ENCODE measurements around the gene ITCH. TPM values are rescaled to one million over a fixed set of nuclear protein-coding genes. Genes with fewer than 3 reads are reported as not detected.

The ITCH gene
- total RNA-seq, 4 donors from 2014 or later, result 37.4 to 48.4 (median 43.4) TPM

GRCh38 chr20:34534391-34535165, 171.5 kb downstream of the ITCH start:
- Histone ChIP-seq H3K4me3 (no peak overlapping the region), H3K4me1 (peaks cover 21% of the 10 kb centered on the region), H3K9me3 (no peaks in the 10 kb centered on the region), H3K27ac (no peak overlapping the region), H3K36me3 (peaks cover 89% of the 10 kb centered on the region), H3K27me3 (no peaks in the 10 kb centered on the region)
- DNase-seq (ENCODE audit: low spot score in 2 of 2), result peak in 1 of 2 donors; percentile 56
- 88% methylated on average over 13 of the region's 15 CpGs for WGBS
- TF ChIP-seq POLR2AphosphoS5 (IDR thresholded peaks at IDR 0.05) (no peak), POLR2A (IDR thresholded peaks at IDR 0.05) (no peak), CTCF (IDR thresholded peaks at IDR 0.05) (no peak)

- peaks cover 15% of the 10 kb centered on the region for H3K4me1 ChIP-seq
- H3K27ac ChIP-seq, result no peak overlapping the region
- no peaks in the 10 kb centered on the region for H3K9me3 ChIP-seq
- H3K36me3 ChIP-seq, result peaks cover 89% of the 10 kb centered on the region
- no peak overlapping the region for H3K4me3 ChIP-seq
- DNase-seq (ENCODE audit: low spot score in 2 of 2), result no peak
- WGBS, result 95% methylated on average over 15 of the region's 15 CpGs
- H3K27me3 ChIP-seq, result no peaks in the 10 kb centered on the region
- TF ChIP-seq CTCF (IDR thresholded peaks at IDR 0.05) (no peak), EP300 (IDR thresholded peaks at IDR 0.05) (no peak), POLR2AphosphoS5 (IDR thresholded peaks at IDR 0.05) (no peak), POLR2A (IDR thresholded peaks at IDR 0.05) (no peak)
Measured at GRCh38 chr20:34535301-34535840, 172.3 kb downstream of the ITCH start.

DNA sequence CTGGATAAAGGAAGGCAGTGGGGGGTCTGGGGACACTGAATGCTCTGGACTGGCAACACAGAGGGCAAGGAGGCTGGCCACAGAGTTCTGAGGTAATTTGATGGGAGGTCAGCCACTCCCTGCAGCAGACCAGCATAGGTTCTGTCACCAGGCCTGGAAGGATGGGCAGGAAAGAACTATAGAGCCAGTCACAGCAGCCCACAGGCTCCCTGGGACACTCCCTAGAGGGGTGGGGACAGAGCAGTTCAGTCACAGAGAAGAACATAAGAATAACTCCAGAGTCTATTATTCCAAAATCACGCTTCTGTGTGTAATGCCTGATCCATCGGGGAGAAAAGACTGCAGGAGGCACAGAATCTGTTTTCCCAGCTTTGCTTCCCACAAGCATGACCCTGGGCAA, 172.8 kb downstream of the ITCH start:
- Histone ChIP-seq H3K4me3 (no peak overlapping the region), H3K27me3 (no peaks in the 10 kb centered on the region), H3K36me3 (peaks cover 89% of the 10 kb centered on the region), H3K9me3 (no peaks in the 10 kb centered on the region), H3K4me1 (peaks cover 11% of the 10 kb centered on the region), H3K27ac (no peak overlapping the region)
- 89% methylated on average over 2 of the region's 2 CpGs for WGBS
- DNase-seq (ENCODE audit: low spot score in 2 of 2), result no peak
- TF ChIP-seq EP300 (IDR thresholded peaks at IDR 0.05) (no peak), CTCF (IDR thresholded peaks at IDR 0.05) (no peak), POLR2AphosphoS5 (IDR thresholded peaks at IDR 0.05) (no peak), POLR2A (IDR thresholded peaks at IDR 0.05) (no peak)

DNA sequence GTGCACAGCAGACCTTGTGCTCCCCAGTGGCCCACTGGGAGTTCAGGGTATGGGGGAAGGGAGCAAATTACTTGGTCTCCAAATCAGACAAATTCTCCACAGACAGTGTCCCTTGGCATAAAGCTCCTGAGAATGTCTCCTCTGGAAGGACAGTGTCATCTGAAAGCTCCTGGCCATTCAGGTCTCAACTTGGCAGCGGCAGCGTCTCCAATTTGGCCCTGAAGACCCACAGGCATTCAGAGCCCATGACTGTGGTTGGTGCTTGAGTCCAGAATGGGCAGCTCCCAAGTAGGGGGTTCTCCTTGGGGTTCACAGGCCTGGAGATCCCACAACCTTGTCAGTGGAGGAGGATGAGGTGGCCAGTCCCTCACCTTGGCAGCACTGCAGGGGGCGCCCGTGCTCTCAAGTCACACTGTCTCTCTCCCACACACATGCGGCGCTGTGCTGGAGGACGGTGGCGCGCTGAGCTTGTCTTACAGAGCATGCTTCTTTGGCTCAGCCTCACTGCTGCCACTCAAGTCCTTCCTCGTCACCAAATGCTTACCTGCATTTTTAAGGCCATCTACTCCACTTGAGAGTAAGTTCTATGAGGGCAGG, 173.8 kb downstream of the ITCH start:
- TF ChIP-seq POLR2A (IDR thresholded peaks at IDR 0.05) (no peak), EP300 (IDR thresholded peaks at IDR 0.05) (no peak), POLR2AphosphoS5 (IDR thresholded peaks at IDR 0.05) (no peak), CTCF (IDR thresholded peaks at IDR 0.05) (no peak)
- Histone ChIP-seq H3K9me3 (no peaks in the 10 kb centered on the region), H3K27ac (no peak overlapping the region), H3K27me3 (no peaks in the 10 kb centered on the region), H3K36me3 (peaks cover 90% of the 10 kb centered on the region), H3K4me1 (peaks cover 3% of the 10 kb centered on the region), H3K4me3 (no peak overlapping the region)
- DNase-seq (ENCODE audit: low spot score in 2 of 2), result no peak
- WGBS, result 75% methylated on average over 6 of the region's 10 CpGs

GRCh38 chr20:34537651-34538050, 174.6 kb downstream of the ITCH start:
- 91% methylated on average over 7 of the region's 8 CpGs for WGBS
- DNase-seq (ENCODE audit: low spot score in 2 of 2), result no peak
- Histone ChIP-seq H3K4me1 (no peaks in the 10 kb centered on the region), H3K9me3 (no peaks in the 10 kb centered on the region), H3K36me3 (peaks cover 88% of the 10 kb centered on the region), H3K4me3 (no peak overlapping the region), H3K27ac (no peak overlapping the region), H3K27me3 (no peaks in the 10 kb centered on the region)
- TF ChIP-seq POLR2A (IDR thresholded peaks at IDR 0.05) (no peak), EP300 (IDR thresholded peaks at IDR 0.05) (no peak), POLR2AphosphoS5 (IDR thresholded peaks at IDR 0.05) (no peak), CTCF (IDR thresholded peaks at IDR 0.05) (no peak)
